ENCODE data around the gene R3HDM2.

The R3HDM2 gene

GRCh38 chr12:57203791-57204190 lies 227.1 kb downstream of the R3HDM2 start:
- intact Hi-C loops (cut with micrococcal nuclease): no loop called here
- peaks cover 100% of the 10 kb centered on the region for H3K36me3 Mint-ChIP-seq (ENCODE audit: low read depth)

More at GRCh38 chr12:57203791-57204190, 227.1 kb downstream of the R3HDM2 start:
- Mint-ChIP-seq H3K4me1 (ENCODE audit: low read depth) (no peaks in the 10 kb centered on the region), H3K4me3 (no peak overlapping the region), H3K27ac (no peak overlapping the region), H3K27me3 (no peaks in the 10 kb centered on the region), H3K9me3 (no peaks in the 10 kb centered on the region)
